GM12878 (cell line): ENCODE data around the gene SHOC2. TPM values are rescaled to one million over a fixed set of nuclear protein-coding genes. Genes with fewer than 3 reads are reported as not detected.

Experiments used
- E2F8 ChIP-seq: fragments of 450-650 bp; IDR thresholded peaks from 2 replicates; pipeline ENCODE4 v1.6.1; 2018; ENCODE audit warnings: mild to moderate bottlenecking, low read depth, moderate library complexity; ENCODE audit not compliant: partially characterized antibody
- EED ChIP-seq: sonication (generic); IDR thresholded peaks from 2 replicates; pipeline ENCODE4 v1.6.1; 2016; ENCODE audit warnings: antibody characterized with exemption, low read depth
- EGR1 ChIP-seq, 2 experiments: IDR thresholded peaks; 1 replicate in 1 of 2; 2 replicates in 1 of 2; pipeline ENCODE4 v1.6.1; 2011 to 2012; ENCODE audit warnings: low read depth in 2 of 2, low read length in 2 of 2, borderline replicate concordance in 1 of 2, mild to moderate bottlenecking in 1 of 2, moderate library complexity in 1 of 2
- ELK1 ChIP-seq: IDR thresholded peaks from 2 replicates; pipeline ENCODE4 v1.6.1; 2012; ENCODE audit warnings: low read depth, low read length, improper control_type of control experiment
- HDGF ChIP-seq: fragments of 450-650 bp; IDR thresholded peaks from 2 replicates; pipeline ENCODE4 v1.6.1; 2016; ENCODE audit warnings: antibody characterized with exemption
- IKZF1 ChIP-seq: fragments of 450-650 bp; conservative IDR thresholded peaks from 2 replicates; pipeline ENCODE4 v1.6.1; 2017; ENCODE audit warnings: antibody characterized with exemption, mild to moderate bottlenecking
- KAT2A ChIP-seq: conservative IDR thresholded peaks from 2 replicates; pipeline ENCODE4 v1.6.1; 2011; ENCODE audit warnings: low read depth, low read length; ENCODE audit not compliant: control insufficient read depth
- NFYA ChIP-seq: IDR thresholded peaks from 2 replicates; pipeline ENCODE4 v1.6.1; 2011; ENCODE audit warnings: low read depth, mild to moderate bottlenecking, low read length, improper control_type of control experiment, borderline replicate concordance
- PAX8 ChIP-seq: fragments of 450-650 bp; IDR thresholded peaks from 2 replicates; pipeline ENCODE4 v1.6.1; 2017; ENCODE audit warnings: mild to moderate bottlenecking, moderate library complexity
- RAD51 ChIP-seq: fragments of 450-650 bp; IDR thresholded peaks from 2 replicates; pipeline ENCODE4 v1.6.1; 2016; ENCODE audit warnings: moderate library complexity, mild to moderate bottlenecking, inconsistent platforms
- RBBP5 ChIP-seq: fragments of 200-600 bp; sonication (generic); conservative IDR thresholded peaks from 2 replicates; pipeline ENCODE4 v1.6.1; 2016
- RUNX3 ChIP-seq: IDR thresholded peaks from 2 replicates; pipeline ENCODE4 v1.6.1; 2012; ENCODE audit warnings: low read length, inconsistent platforms
- SMAD1 ChIP-seq: fragments of 450-650 bp; IDR thresholded peaks from 2 replicates; pipeline ENCODE4 v1.6.1; 2018; ENCODE audit warnings: mild to moderate bottlenecking, low read depth; ENCODE audit not compliant: partially characterized antibody
- SMARCA5 ChIP-seq: fragments of 450-650 bp; IDR thresholded peaks from 2 replicates; pipeline ENCODE4 v1.6.1; 2017; ENCODE audit warnings: mild to moderate bottlenecking
- SP1 ChIP-seq: IDR thresholded peaks from one replicate; pipeline ENCODE4 v1.6.1; 2011; ENCODE audit warnings: low read depth, low read length
- STAT3 ChIP-seq: IDR thresholded peaks from 2 replicates; pipeline ENCODE4 v1.6.1; 2011; ENCODE audit warnings: low read depth, low read length, improper control_type of control experiment
- TBL1XR1 ChIP-seq: IDR thresholded peaks from 2 replicates; pipeline ENCODE4 v1.6.1; 2012; ENCODE audit warnings: low read depth, low read length, improper control_type of control experiment
- WRNIP1 ChIP-seq: IDR thresholded peaks from 2 replicates; pipeline ENCODE4 v1.6.1; 2011; ENCODE audit warnings: low read depth, low read length, improper control_type of control experiment, borderline replicate concordance
- ZNF622 ChIP-seq: fragments of 450-650 bp; IDR thresholded peaks from 2 replicates; pipeline ENCODE4 v1.6.1; 2017; ENCODE audit warnings: mild to moderate bottlenecking, inconsistent platforms
- polyA plus RNA-seq, 11 experiments: library from polyadenylated mRNA; depleted of rRNA in 4 of 11; unstranded in 6 of 11; stranded (reverse) in 5 of 11; fragments of >200 nt; fragmentation: Nextera tagmentation in 4 of 11; fragmentation: Illumina TruSeq in 1 of 11; extraction: Ambion mirVana in 4 of 11; extraction: Trizol in 1 of 11; gene quantifications; 1 replicate in 1 of 11; 2 replicates in 10 of 11; pipeline versions ENCODE4 v1.2.1 to v1.2.3, GENCODE V29; 2011 to 2016; ENCODE audit warnings: inconsistent platforms in 2 of 11, missing spikeins in 2 of 11, low read depth in 1 of 11
- total RNA-seq, 4 experiments: library from RNA; depleted of rRNA in 3 of 4; stranded (reverse); fragments of >200 nt in 3 of 4; fragmentation: Illumina TruSeq in 1 of 4; extraction: Trizol in 1 of 4; gene quantifications; 2 replicates each; pipeline versions ENCODE4 v1.2.1 to v1.2.3, GENCODE V29; 2013 to 2021
- TF ChIP-seq, protein P1 (sequence below): IDR thresholded peaks from 2 replicates; pipeline ENCODE4 v1.6.1; 2012; ENCODE audit warnings: mild to moderate bottlenecking, low read depth, low read length
- TF ChIP-seq, protein P2 (sequence below): fragments of 450-650 bp; IDR thresholded peaks from 2 replicates; pipeline ENCODE4 v1.6.1; 2014; ENCODE audit warnings: mild to moderate bottlenecking

The SHOC2 gene
- total and polyA plus RNA-seq, 10 of the 15 experiments (the other 5 are each of a cell fraction or from before 2014, with no cell fraction given), result 24.8 to 65.3 (median 42.6) TPM

DNA sequence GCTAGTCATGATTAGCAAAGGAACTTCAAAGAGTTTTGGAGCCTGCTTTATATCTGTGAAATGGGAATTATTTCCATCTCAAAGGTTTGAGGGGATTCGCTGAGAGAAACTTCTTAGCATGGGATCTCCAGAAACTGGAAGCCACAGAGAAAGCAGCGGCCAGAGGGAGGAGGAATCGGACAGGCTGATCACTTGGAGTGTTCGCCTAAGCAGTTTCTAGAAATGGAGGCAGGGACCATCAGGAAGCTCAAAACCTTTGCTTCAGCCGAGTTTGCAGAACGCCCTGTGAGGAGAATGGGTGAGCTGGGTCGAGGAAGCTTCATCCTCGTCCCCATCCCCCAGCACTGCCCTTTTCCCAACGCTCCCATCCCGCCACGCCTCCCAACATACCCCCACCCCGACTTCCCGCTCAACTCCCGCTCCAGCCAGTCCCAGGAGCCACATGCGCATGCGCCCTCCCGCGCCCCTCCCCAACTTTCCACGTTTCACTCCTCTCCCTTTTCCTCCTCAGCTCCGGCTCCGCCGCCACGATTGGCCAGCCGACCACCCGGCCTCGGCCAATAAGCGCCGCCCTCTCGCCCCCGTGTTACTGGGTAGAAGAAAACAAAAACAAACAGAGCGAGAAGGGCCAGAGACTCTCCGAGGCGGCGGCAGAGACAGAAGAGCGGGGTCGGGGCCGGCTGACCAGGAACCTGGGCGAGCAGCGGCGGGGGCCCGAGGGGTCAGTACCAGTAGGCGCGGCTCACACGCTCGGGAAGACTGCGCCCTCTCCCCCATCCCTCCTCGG, 47.9 kb upstream of the SHOC2 start, which contains the start of gene PDCD4 (continued):
- TF ChIP-seq WRNIP1 (no peak), SMAD1 (no peak), EGR1 (IDR thresholded peaks at IDR 0.05; ENCODE audit: borderline replicate concordance in 1 of 2, low read depth in 2 of 2, low read length in 2 of 2) (peak in 1 of 2 experiments; percentile 67; a peak in 1 of 3 replicates), EED (peak; percentile 84), E2F8 (no peak), RBBP5 (no peak), SMARCA5 (no peak), IKZF1 (peak; percentile 94), KAT2A (no peak), TBL1XR1 (0 out of 2 replicates have a peak, but pooled peaks have one; percentile 45), ELK1 (0 out of 2 replicates have a peak, but pooled peaks have one; percentile 32), NFYA (no peak), STAT3 (no peak), HDGF (peak; percentile 97), PAX8 (no peak), RAD51 (no peak), ZNF622 (no peak), SP1 (no peak), RUNX3 (no peak; the same call in 1 of the 2 replicates)
- TF ChIP-seq, protein P1, sequence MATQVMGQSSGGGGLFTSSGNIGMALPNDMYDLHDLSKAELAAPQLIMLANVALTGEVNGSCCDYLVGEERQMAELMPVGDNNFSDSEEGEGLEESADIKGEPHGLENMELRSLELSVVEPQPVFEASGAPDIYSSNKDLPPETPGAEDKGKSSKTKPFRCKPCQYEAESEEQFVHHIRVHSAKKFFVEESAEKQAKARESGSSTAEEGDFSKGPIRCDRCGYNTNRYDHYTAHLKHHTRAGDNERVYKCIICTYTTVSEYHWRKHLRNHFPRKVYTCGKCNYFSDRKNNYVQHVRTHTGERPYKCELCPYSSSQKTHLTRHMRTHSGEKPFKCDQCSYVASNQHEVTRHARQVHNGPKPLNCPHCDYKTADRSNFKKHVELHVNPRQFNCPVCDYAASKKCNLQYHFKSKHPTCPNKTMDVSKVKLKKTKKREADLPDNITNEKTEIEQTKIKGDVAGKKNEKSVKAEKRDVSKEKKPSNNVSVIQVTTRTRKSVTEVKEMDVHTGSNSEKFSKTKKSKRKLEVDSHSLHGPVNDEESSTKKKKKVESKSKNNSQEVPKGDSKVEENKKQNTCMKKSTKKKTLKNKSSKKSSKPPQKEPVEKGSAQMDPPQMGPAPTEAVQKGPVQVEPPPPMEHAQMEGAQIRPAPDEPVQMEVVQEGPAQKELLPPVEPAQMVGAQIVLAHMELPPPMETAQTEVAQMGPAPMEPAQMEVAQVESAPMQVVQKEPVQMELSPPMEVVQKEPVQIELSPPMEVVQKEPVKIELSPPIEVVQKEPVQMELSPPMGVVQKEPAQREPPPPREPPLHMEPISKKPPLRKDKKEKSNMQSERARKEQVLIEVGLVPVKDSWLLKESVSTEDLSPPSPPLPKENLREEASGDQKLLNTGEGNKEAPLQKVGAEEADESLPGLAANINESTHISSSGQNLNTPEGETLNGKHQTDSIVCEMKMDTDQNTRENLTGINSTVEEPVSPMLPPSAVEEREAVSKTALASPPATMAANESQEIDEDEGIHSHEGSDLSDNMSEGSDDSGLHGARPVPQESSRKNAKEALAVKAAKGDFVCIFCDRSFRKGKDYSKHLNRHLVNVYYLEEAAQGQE, result 0 out of 2 replicates have a peak, but pooled peaks have one; percentile 34
- TF ChIP-seq, protein P2, sequence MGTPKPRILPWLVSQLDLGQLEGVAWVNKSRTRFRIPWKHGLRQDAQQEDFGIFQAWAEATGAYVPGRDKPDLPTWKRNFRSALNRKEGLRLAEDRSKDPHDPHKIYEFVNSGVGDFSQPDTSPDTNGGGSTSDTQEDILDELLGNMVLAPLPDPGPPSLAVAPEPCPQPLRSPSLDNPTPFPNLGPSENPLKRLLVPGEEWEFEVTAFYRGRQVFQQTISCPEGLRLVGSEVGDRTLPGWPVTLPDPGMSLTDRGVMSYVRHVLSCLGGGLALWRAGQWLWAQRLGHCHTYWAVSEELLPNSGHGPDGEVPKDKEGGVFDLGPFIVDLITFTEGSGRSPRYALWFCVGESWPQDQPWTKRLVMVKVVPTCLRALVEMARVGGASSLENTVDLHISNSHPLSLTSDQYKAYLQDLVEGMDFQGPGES, result 0 out of 2 replicates have a peak, but pooled peaks have one; percentile 50
